Astrocyte (in vitro differentiated cells and primary cell): ENCODE data around the gene TMPRSS13. TPM values are rescaled to one million over a fixed set of nuclear protein-coding genes. Genes with fewer than 3 reads are reported as not detected.

Experiments used
- DNase-seq: peaks from one replicate; pipeline ENCODE4 v3.0.0-alpha.2; 2010; ENCODE audit warnings: low read depth
- FAIRE-seq: peaks from 2 replicates; lab custom pipeline; 2011; peaks lifted over from hg19 to GRCh38; lab: Jason Lieb, UNC
- H2AFZ ChIP-seq: 2 replicates; pipeline ENCODE4 v1.6.0; 2012; ENCODE audit warnings: low read depth, low read length, inconsistent platforms
- H3K27ac ChIP-seq: 2 replicates; pipeline ENCODE4 v1.5.1; 2011; ENCODE audit warnings: low read depth, low read length, inconsistent platforms
- H3K27me3 ChIP-seq: 2 replicates; pipeline ENCODE4 v1.6.0; 2011; ENCODE audit warnings: low read length, inconsistent platforms; ENCODE audit not compliant: insufficient read depth
- H3K36me3 ChIP-seq: 2 replicates; pipeline ENCODE4 v1.5.1; 2011; ENCODE audit warnings: low read length, inconsistent platforms; ENCODE audit not compliant: insufficient read depth
- H3K4me1 ChIP-seq: 2 replicates; pipeline ENCODE4 v1.5.1; 2011; ENCODE audit warnings: low read length, inconsistent platforms; ENCODE audit not compliant: insufficient read depth
- H3K4me2 ChIP-seq: 2 replicates; pipeline ENCODE4 v1.6.0; 2012; ENCODE audit warnings: low read length, inconsistent platforms
- H3K4me3 ChIP-seq: 2 replicates; pipeline ENCODE4 v1.5.1; 2011; ENCODE audit warnings: low read depth, mild to moderate bottlenecking, low read length, inconsistent platforms; ENCODE audit not compliant: insufficient read depth
- H3K79me2 ChIP-seq: 2 replicates; pipeline ENCODE4 v1.6.0; 2012; ENCODE audit warnings: mild to moderate bottlenecking, low read length, inconsistent platforms; ENCODE audit not compliant: insufficient read depth
- H3K9ac ChIP-seq: 2 replicates; pipeline ENCODE4 v1.6.0; 2012; ENCODE audit warnings: mild to moderate bottlenecking, low read length, inconsistent platforms
- H3K9me3 ChIP-seq: 2 replicates; pipeline ENCODE4 v1.5.1; 2012; ENCODE audit warnings: low read depth, mild to moderate bottlenecking, low read length, inconsistent platforms; ENCODE audit not compliant: insufficient read depth
- H4K20me1 ChIP-seq: 2 replicates; pipeline ENCODE4 v1.6.0; 2012; ENCODE audit warnings: low read length, inconsistent platforms; ENCODE audit not compliant: insufficient read depth
- H3K27ac Mint-ChIP-seq: one replicate; pipeline ENCODE4 v1.8.0; 2021; ENCODE audit warnings: mild to moderate bottlenecking, mixed read lengths; ENCODE audit not compliant: unreplicated experiment
- H3K27me3 Mint-ChIP-seq: one replicate; pipeline ENCODE4 v1.8.0; 2021; ENCODE audit warnings: low read depth, mixed read lengths; ENCODE audit not compliant: unreplicated experiment
- H3K36me3 Mint-ChIP-seq: one replicate; pipeline ENCODE4 v1.8.0; 2021; ENCODE audit warnings: low read depth, mixed read lengths; ENCODE audit not compliant: unreplicated experiment
- H3K4me1 Mint-ChIP-seq: one replicate; pipeline ENCODE4 v1.8.0; 2021; ENCODE audit warnings: low read depth, mixed read lengths; ENCODE audit not compliant: unreplicated experiment
- H3K4me3 Mint-ChIP-seq: one replicate; pipeline ENCODE4 v1.8.0; 2021; ENCODE audit warnings: mild to moderate bottlenecking, moderate library complexity, mixed read lengths; ENCODE audit not compliant: unreplicated experiment
- H3K9me3 Mint-ChIP-seq: one replicate; pipeline ENCODE4 v1.8.0; 2021; ENCODE audit warnings: mild to moderate bottlenecking, mixed read lengths; ENCODE audit not compliant: unreplicated experiment
- EZH2 ChIP-seq: IDR thresholded peaks from 2 replicates; pipeline ENCODE4 v1.6.1; 2012; ENCODE audit warnings: mild to moderate bottlenecking, low read length, inconsistent platforms; ENCODE audit not compliant: insufficient read depth
- total RNA-seq: library from RNA; stranded (reverse); gene quantifications from 2 replicates; pipeline ENCODE4 v1.2.1, GENCODE V29; 2021
- TF ChIP-seq, protein P1 (sequence below): IDR thresholded peaks from 2 replicates; pipeline ENCODE4 v1.5.1; 2011; ENCODE audit warnings: low read depth, mild to moderate bottlenecking, inconsistent platforms, low read length, moderate library complexity; ENCODE audit not compliant: insufficient read depth

TMPRSS13 gene
- total RNA-seq, 1 donor from 2014 or later = 0.66 TPM

DNA sequence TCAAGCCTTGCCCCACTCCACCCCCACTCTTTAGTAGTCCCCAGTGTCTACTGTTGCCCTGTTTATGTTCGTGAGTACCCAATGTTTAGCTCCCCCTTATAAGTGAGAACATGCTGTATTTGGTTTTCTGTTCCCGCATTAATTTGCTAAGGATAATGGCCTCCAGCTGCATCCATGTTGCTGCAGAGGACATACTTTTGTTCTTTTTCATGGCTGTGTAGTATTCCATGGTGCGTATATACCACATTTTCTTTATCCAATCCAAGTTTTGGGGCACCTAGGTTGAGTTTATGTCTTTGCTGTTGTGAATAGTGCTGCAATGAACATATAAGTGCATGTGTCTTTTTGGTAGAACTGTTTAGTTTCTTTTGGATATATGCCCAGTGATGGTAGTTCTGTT is 36.6 kb downstream of the TMPRSS13 start:
- H2AFZ ChIP-seq = no peak overlapping the region
- DNase-seq (no peak), FAIRE-seq (no peak)
- H3K27ac ChIP-seq = no peak overlapping the region
- H3K79me2 ChIP-seq = no peaks in the 10 kb centered on the region
- no peak overlapping the region for H3K27ac Mint-ChIP-seq
- H3K27me3 ChIP-seq = peaks cover 8% of the 10 kb centered on the region
- peaks cover 2% of the 10 kb centered on the region for H3K9me3 Mint-ChIP-seq
- H3K27me3 Mint-ChIP-seq = peaks cover 19% of the 10 kb centered on the region
- H3K4me2 ChIP-seq = no peak overlapping the region
- H3K4me1 Mint-ChIP-seq = peaks cover 10% of the 10 kb centered on the region
- H3K9me3 ChIP-seq = no peaks in the 10 kb centered on the region
- no peak for TF ChIP-seq EZH2
- TF ChIP-seq, protein P1, sequence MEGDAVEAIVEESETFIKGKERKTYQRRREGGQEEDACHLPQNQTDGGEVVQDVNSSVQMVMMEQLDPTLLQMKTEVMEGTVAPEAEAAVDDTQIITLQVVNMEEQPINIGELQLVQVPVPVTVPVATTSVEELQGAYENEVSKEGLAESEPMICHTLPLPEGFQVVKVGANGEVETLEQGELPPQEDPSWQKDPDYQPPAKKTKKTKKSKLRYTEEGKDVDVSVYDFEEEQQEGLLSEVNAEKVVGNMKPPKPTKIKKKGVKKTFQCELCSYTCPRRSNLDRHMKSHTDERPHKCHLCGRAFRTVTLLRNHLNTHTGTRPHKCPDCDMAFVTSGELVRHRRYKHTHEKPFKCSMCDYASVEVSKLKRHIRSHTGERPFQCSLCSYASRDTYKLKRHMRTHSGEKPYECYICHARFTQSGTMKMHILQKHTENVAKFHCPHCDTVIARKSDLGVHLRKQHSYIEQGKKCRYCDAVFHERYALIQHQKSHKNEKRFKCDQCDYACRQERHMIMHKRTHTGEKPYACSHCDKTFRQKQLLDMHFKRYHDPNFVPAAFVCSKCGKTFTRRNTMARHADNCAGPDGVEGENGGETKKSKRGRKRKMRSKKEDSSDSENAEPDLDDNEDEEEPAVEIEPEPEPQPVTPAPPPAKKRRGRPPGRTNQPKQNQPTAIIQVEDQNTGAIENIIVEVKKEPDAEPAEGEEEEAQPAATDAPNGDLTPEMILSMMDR = no peak
- H3K36me3 ChIP-seq = no peaks in the 10 kb centered on the region
- no peak overlapping the region for H3K9ac ChIP-seq
- peaks cover 2% of the 10 kb centered on the region for H3K36me3 Mint-ChIP-seq
- H3K4me3 Mint-ChIP-seq = no peak overlapping the region
- H3K4me3 ChIP-seq = no peak overlapping the region
- H3K4me1 ChIP-seq = no peaks in the 10 kb centered on the region
- no peaks in the 10 kb centered on the region for H4K20me1 ChIP-seq

DNA sequence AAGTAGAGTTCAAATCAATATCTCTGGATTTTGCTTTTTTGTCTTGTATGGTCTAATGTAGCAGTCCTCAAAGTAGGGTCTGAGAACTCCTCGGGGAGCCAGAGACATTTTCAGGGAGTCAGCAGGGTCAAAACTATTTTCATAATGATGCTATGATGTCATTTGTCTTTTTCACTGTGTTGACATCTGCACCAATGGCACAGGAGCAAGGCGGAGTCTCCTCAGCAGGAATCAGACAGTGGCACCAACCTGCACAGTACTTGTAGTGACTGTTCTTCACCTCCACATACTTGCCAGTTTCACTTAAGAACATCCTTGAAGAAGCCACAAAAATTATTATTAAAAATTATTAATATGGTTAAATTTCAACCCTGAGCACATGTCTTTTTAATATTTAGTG is 37.8 kb downstream of the TMPRSS13 start:
- no peak overlapping the region for H2AFZ ChIP-seq
- Mint-ChIP-seq H3K27me3 (peaks cover 8% of the 10 kb centered on the region), H3K4me1 (peaks cover 10% of the 10 kb centered on the region), H3K9me3 (peaks cover 2% of the 10 kb centered on the region), H3K36me3 (peaks cover 4% of the 10 kb centered on the region), H3K4me3 (no peak overlapping the region), H3K27ac (no peak overlapping the region)
- H3K4me2 ChIP-seq = no peak overlapping the region
- no peak overlapping the region for H3K27ac ChIP-seq
- H3K79me2 ChIP-seq = no peaks in the 10 kb centered on the region
- DNase-seq = no peak
- no peaks in the 10 kb centered on the region for H3K9me3 ChIP-seq
- H3K4me1 ChIP-seq = no peaks in the 10 kb centered on the region
- no peak for FAIRE-seq
- H3K36me3 ChIP-seq = no peaks in the 10 kb centered on the region
- TF ChIP-seq, protein P1 = no peak
- no peak for TF ChIP-seq EZH2
- H3K9ac ChIP-seq = no peak overlapping the region
- no peaks in the 10 kb centered on the region for H4K20me1 ChIP-seq
- no peak overlapping the region for H3K4me3 ChIP-seq
- H3K27me3 ChIP-seq = peaks cover 8% of the 10 kb centered on the region

DNA sequence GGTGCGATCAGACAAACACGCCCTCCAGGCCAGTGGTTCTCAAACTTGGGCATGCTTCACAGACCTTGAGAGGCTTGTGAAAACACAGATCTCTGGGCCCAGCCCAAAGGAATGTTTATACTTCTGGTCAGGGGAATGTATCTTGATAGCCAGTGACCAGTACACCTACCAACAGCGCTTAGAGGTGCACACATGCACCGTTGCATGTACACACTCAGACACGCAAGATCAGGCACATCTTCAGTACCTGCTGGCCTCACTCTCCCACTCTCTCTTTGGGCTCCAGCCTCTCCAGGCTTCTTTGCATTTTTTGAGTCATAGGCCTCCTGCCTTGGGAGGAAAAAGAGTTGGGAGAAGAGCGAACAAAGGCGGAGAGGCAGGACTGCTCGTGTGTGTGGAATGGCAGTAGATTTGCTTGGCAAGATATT is 41.0 kb downstream of the TMPRSS13 start:
- DNase-seq = no peak

More for the DNA sequence above, 41.0 kb downstream of the TMPRSS13 start:
- Histone ChIP-seq H3K27ac (no peak overlapping the region), H3K4me3 (no peak overlapping the region), H4K20me1 (no peaks in the 10 kb centered on the region), H3K4me2 (no peak overlapping the region), H3K9me3 (no peaks in the 10 kb centered on the region), H3K36me3 (no peaks in the 10 kb centered on the region), H3K79me2 (no peaks in the 10 kb centered on the region), H2AFZ (no peak overlapping the region), H3K9ac (no peak overlapping the region), H3K27me3 (peaks cover 5% of the 10 kb centered on the region), H3K4me1 (no peaks in the 10 kb centered on the region)
- TF ChIP-seq, protein P1 = no peak
- TF ChIP-seq EZH2 = no peak
- H3K27ac Mint-ChIP-seq = no peak overlapping the region
- no peak overlapping the region for H3K4me3 Mint-ChIP-seq
- H3K4me1 Mint-ChIP-seq = peaks cover 19% of the 10 kb centered on the region
- peaks cover 2% of the 10 kb centered on the region for H3K9me3 Mint-ChIP-seq
- peaks cover 4% of the 10 kb centered on the region for H3K36me3 Mint-ChIP-seq
- H3K27me3 Mint-ChIP-seq = no peaks in the 10 kb centered on the region
- no peak for FAIRE-seq
